Measurements from ENCODE around the gene PPP2R5E. TPM values are rescaled to one million over a fixed set of nuclear protein-coding genes. Genes with fewer than 3 reads are reported as not detected.
A peak's percentile ranks its signal among the peaks of the same experiment; 100 is the strongest.

The PPP2R5E gene
- total RNA-seq, 2 experiments from 2014 or later: 39.5 to 39.8 TPM

DNA sequence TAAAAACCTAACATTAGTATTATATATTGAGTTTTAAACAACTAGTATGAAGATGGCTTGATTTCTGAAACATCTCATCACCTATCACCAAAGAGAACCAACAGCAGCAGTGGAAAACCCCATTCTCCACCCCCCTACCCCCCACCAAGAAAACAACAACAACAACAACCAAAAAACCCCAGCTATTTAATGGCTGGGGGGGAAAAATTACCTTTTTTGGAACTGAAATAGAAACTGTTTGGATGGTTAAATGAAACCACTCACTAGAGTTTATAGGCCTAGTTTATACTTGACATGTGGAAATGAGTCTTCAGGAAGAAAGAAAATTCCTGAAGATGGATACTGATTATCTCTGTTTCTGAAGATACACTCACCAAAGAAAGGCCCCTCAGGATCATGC is 30.3 kb downstream of the PPP2R5E start:
- intact Hi-C loops (cut with micrococcal nuclease): no loop called here
- no peak for ATAC-seq

DNA sequence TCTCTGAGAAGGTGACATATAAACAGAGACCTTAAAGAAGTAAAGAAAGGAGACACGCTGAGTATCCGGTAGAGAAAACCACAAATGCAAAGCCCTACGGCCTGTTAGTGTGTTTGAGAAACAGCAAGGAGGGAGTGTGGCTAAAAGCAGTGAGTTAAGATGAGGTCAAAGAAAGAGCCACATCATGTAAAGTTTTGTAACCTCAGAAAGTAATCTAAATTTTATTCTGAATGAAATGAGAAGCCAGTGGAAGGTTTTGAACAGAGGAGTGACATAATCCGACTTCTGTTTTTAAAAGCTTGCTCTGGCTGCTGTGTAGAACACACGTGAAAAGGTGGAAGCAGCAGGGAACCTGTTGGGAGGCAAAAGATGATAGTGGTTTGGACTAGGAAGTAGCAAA is 32.6 kb downstream of the PPP2R5E start:
- peak overlapping the region; percentile 71 for H3K27ac Mint-ChIP-seq
- H3K27me3 Mint-ChIP-seq: no peaks in the 10 kb centered on the region
- intact Hi-C loops (cut with micrococcal nuclease): no loop called here
- H3K36me3 Mint-ChIP-seq (ENCODE audit: low read depth): peaks cover 19% of the 10 kb centered on the region
- H3K9me3 Mint-ChIP-seq: no peaks in the 10 kb centered on the region
- CTCF ChIA-PET: interaction anchor here (0.9 to 1.7 kb wide), 3 partner anchors 30 to 132 kb away, joined by 3 to 7 read pairs (median 3); no protein-coding TSS in a partner anchor
- TF ChIP-seq, protein P1, sequence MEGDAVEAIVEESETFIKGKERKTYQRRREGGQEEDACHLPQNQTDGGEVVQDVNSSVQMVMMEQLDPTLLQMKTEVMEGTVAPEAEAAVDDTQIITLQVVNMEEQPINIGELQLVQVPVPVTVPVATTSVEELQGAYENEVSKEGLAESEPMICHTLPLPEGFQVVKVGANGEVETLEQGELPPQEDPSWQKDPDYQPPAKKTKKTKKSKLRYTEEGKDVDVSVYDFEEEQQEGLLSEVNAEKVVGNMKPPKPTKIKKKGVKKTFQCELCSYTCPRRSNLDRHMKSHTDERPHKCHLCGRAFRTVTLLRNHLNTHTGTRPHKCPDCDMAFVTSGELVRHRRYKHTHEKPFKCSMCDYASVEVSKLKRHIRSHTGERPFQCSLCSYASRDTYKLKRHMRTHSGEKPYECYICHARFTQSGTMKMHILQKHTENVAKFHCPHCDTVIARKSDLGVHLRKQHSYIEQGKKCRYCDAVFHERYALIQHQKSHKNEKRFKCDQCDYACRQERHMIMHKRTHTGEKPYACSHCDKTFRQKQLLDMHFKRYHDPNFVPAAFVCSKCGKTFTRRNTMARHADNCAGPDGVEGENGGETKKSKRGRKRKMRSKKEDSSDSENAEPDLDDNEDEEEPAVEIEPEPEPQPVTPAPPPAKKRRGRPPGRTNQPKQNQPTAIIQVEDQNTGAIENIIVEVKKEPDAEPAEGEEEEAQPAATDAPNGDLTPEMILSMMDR (IDR thresholded peaks at IDR 0.05): no peak
- POLR2A ChIA-PET: interaction anchor here (0.8 kb wide), 1 partner anchor 31 kb away, joined by 4 read pairs; no protein-coding TSS in a partner anchor
- DNase-seq: peak; percentile 45
- no peak overlapping the region for H3K4me3 Mint-ChIP-seq
- peaks cover 60% of the 10 kb centered on the region for H3K4me1 Mint-ChIP-seq (ENCODE audit: low read depth)
- ATAC-seq: peak; percentile 86

More for the DNA sequence above, 30.3 kb downstream of the PPP2R5E start:
- POLR2A ChIA-PET: interaction anchor here (1.3 kb wide), 1 partner anchor 66 kb away, joined by 4 read pairs; no protein-coding TSS in a partner anchor
- Mint-ChIP-seq H3K4me3 (no peak overlapping the region), H3K27me3 (no peaks in the 10 kb centered on the region), H3K4me1 (ENCODE audit: low read depth) (peaks cover 62% of the 10 kb centered on the region), H3K9me3 (no peaks in the 10 kb centered on the region), H3K36me3 (ENCODE audit: low read depth) (peaks cover 16% of the 10 kb centered on the region), H3K27ac (peak overlapping the region; percentile 31)
- no peak for DNase-seq
- CTCF ChIA-PET: no interaction called here
- TF ChIP-seq, protein P1 (IDR thresholded peaks at IDR 0.05): no peak

DNA sequence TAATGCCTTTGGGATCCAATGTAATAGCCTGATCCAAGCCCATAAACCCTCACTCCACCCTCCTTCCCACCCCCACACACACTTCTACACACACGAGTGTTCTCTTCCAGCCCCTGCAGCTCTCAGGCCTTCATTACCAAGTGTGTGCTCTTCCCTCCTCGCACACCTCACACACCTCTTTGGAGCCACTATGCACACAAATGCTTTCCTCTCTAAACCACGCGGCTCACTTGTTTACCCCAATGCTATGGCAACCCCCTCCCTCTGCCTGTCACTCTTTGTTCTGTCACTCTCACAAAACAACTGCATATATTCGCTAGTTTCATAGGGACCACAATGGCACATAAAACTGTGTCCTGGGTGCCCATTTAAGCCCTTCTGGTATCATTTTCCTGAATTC is 35.1 kb downstream of the PPP2R5E start:
- TF ChIP-seq, protein P1 (IDR thresholded peaks at IDR 0.05): no peak
- H3K4me3 Mint-ChIP-seq: no peak overlapping the region
- H3K27ac Mint-ChIP-seq: no peak overlapping the region
- peak; percentile 57 for ATAC-seq
- intact Hi-C loops (cut with micrococcal nuclease): no loop called here
- ChIA-PET POLR2A (no interaction called here), CTCF (no interaction called here)
- peak; percentile 42 for DNase-seq
- no peaks in the 10 kb centered on the region for H3K27me3 Mint-ChIP-seq
- H3K9me3 Mint-ChIP-seq: no peaks in the 10 kb centered on the region
- peaks cover 19% of the 10 kb centered on the region for H3K36me3 Mint-ChIP-seq (ENCODE audit: low read depth)
- H3K4me1 Mint-ChIP-seq (ENCODE audit: low read depth): peaks cover 50% of the 10 kb centered on the region

DNA sequence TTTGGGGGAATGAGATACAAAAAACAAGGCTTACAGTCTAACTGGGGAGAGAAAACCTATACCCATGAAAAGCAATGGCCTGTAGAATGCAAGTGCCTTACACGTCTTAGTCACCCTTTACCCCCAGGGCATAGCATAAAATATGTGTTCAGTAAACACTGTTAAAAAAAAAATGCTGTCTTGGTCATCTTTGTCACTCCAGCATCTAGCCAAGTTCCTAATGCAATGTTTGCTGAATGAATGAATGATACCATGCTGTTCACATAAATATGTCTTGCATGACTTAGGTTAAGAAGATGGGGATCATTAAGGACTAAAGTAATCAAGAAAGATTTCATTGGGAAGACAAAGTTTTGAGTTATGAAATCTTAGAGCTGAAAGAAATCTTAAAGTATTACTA is 38.5 kb downstream of the PPP2R5E start:
- TF ChIP-seq, protein P1 (IDR thresholded peaks at IDR 0.05): no peak
- Mint-ChIP-seq H3K4me1 (ENCODE audit: low read depth) (peaks cover 33% of the 10 kb centered on the region), H3K36me3 (ENCODE audit: low read depth) (peaks cover 9% of the 10 kb centered on the region), H3K27me3 (no peaks in the 10 kb centered on the region), H3K9me3 (no peaks in the 10 kb centered on the region), H3K4me3 (no peak overlapping the region), H3K27ac (no peak overlapping the region)
- ChIA-PET POLR2A (no interaction called here), CTCF (no interaction called here)
- DNase-seq (no peak), ATAC-seq (no peak)
- intact Hi-C loops (cut with micrococcal nuclease): no loop called here

DNA sequence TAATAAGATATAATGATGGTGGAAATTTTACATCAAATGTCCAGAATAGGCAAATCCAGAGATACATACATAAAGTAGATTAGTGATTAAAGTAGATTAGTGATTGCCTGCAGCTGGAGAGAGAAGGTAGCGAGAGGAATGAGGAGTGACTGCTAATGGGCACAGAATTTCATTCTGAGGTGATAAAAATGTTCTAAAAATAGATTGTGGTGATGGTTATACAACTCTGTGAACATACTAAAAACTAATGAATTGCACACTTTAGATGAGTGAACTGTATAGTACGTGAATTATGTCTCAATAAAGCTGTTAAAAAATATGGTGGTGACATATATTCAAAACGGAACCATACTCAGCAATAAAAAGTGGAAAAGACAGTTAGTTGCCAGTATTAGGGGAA is 41.7 kb downstream of the PPP2R5E start:
- DNase-seq (no peak), ATAC-seq (no peak)
- Mint-ChIP-seq H3K9me3 (no peaks in the 10 kb centered on the region), H3K4me3 (no peak overlapping the region), H3K27me3 (no peaks in the 10 kb centered on the region), H3K36me3 (ENCODE audit: low read depth) (peaks cover under 1% of the 10 kb centered on the region), H3K4me1 (ENCODE audit: low read depth) (peaks cover 30% of the 10 kb centered on the region), H3K27ac (no peak overlapping the region)
- POLR2A ChIA-PET: interaction anchor here (1.0 kb wide), 1 partner anchor 12 kb away, joined by 3 read pairs; no protein-coding TSS in a partner anchor
- CTCF ChIA-PET: no interaction called here
- TF ChIP-seq, protein P1 (IDR thresholded peaks at IDR 0.05): no peak
- intact Hi-C loops (cut with micrococcal nuclease): no loop called here

Measured in activated CD8-positive, alpha-beta T cell treated with anti-CD3 and anti-CD28 coated beads for 36 hours (primary cell).